HUES64 (cell line): Measurements from ENCODE around the gene PRKACB.

ENCODE experiments used
- H3K27ac ChIP-seq: 2 replicates; pipeline ENCODE4 v1.7.0; 2013; ENCODE audit warnings: low read depth, low read length, inconsistent platforms
- H3K27me3 ChIP-seq: 2 replicates; pipeline ENCODE4 v1.6.1; 2013; ENCODE audit warnings: mild to moderate bottlenecking, low read length; ENCODE audit not compliant: insufficient read depth
- H3K36me3 ChIP-seq: 2 replicates; pipeline ENCODE4 v1.6.1; 2013; ENCODE audit warnings: mild to moderate bottlenecking, low read length; ENCODE audit not compliant: insufficient read depth
- H3K4me1 ChIP-seq: 2 replicates; pipeline ENCODE4 v1.6.1; 2013; ENCODE audit warnings: mild to moderate bottlenecking, low read length, moderate library complexity; ENCODE audit not compliant: insufficient read depth
- H3K4me3 ChIP-seq: 2 replicates; pipeline ENCODE4 v1.5.1; 2013; ENCODE audit warnings: mild to moderate bottlenecking, low read length, moderate library complexity
- H3K9ac ChIP-seq: 2 replicates; pipeline ENCODE4 v1.6.1; 2013; ENCODE audit warnings: mild to moderate bottlenecking, low read depth, low read length
- H3K9me3 ChIP-seq: 2 replicates; pipeline ENCODE4 v1.6.1; 2013; ENCODE audit warnings: low read depth, low read length; ENCODE audit not compliant: insufficient read depth
- WGBS: fragments of 150-250, 120-280 bp; methylation state at CpG from one replicate; pipeline ENCODE4 v1.1.7; 2013; ENCODE audit warnings: missing lambda C conversion rate; 5-methylcytosine and 5-hydroxymethylcytosine counted together

PRKACB gene

GRCh38 chr1:84156210-84156621, 12.1 kb downstream of the PRKACB start:
- Histone ChIP-seq H3K4me3 (no peak overlapping the region), H3K9me3 (no peaks in the 10 kb centered on the region), H3K27me3 (no peaks in the 10 kb centered on the region), H3K9ac (no peak overlapping the region), H3K36me3 (no peaks in the 10 kb centered on the region), H3K27ac (no peak overlapping the region), H3K4me1 (peaks cover 2% of the 10 kb centered on the region; the same call in 1 of the 2 replicates)
- WGBS: 100% methylated on average over 2 of the region's 2 CpGs

DNA sequence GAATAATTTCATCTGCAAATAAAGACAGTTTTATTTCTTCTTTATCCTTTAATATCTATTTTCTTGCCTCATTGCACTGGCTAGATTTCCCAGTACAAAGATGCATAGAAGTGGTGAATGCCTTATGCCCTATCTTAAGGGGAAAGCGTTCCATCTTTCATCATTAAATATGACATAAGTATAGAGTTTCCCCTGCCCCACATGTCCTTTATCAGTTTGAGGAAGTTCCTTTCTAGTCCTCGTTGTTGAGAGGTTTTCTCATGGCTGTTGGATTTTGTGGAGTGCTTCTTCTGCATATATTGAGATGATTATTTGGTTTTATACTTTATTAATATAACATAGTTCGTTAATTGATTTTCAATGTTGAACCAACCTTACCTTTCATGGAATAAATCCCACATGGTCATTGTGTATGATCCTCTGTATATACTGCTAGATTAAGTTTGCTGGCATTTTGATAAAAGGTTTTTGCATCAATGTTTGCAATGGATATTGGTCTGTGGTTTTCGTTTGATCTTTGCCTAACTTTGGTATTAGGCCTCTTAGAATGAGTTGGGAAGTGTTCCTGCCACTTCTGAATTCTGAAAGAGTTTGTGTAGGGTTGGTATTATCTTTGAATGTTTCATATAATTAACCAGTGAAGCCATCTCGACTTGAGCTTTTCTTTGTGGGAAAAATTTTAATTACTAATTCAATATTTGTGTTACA, 15.6 kb downstream of the PRKACB start:
- Histone ChIP-seq H3K9ac (no peak overlapping the region), H3K4me3 (no peak overlapping the region), H3K9me3 (no peaks in the 10 kb centered on the region), H3K27ac (no peak overlapping the region), H3K4me1 (peaks cover 8% of the 10 kb centered on the region), H3K27me3 (no peaks in the 10 kb centered on the region), H3K36me3 (no peaks in the 10 kb centered on the region)
- WGBS: 91% methylated on average over 1 of the region's 5 CpGs

GRCh38 chr1:84162295-84162694, 18.2 kb downstream of the PRKACB start:
- 100% methylated on average over 1 of the region's 2 CpGs for WGBS

GRCh38 chr1:84163123-84163931, 19.3 kb downstream of the PRKACB start:
- Histone ChIP-seq H3K27me3 (no peaks in the 10 kb centered on the region), H3K4me1 (peaks cover 6% of the 10 kb centered on the region; the same call in 1 of the 2 replicates), H3K9me3 (no peaks in the 10 kb centered on the region), H3K27ac (no peak overlapping the region), H3K36me3 (no peaks in the 10 kb centered on the region), H3K9ac (no peak overlapping the region), H3K4me3 (no peak overlapping the region)
- 92% methylated on average over 7 of the region's 7 CpGs for WGBS

More at GRCh38 chr1:84162295-84162694, 18.2 kb downstream of the PRKACB start:
- Histone ChIP-seq H3K9me3 (no peaks in the 10 kb centered on the region), H3K27ac (no peak overlapping the region), H3K4me3 (no peak overlapping the region), H3K9ac (no peak overlapping the region), H3K4me1 (peaks cover 6% of the 10 kb centered on the region; the same call in 1 of the 2 replicates), H3K36me3 (no peaks in the 10 kb centered on the region), H3K27me3 (no peaks in the 10 kb centered on the region)

DNA sequence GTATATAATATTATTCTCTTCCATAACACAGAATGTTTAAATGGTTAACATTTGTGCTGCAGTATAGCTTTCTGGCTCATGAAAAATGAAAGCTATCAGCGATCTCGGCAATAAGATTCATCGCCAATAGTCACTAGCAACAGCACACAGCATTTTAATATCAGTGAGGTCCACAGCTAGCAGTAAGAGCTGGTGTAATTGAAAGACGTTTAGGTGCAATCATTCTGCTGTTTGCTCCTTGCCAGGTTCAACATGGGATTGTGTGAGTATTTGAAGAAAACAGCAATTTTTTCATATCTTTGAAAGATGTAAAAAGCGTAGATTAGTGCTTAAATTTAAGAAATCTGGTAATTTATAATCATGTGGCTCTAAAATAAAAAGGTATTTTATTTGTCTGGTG, 20.1 kb downstream of the PRKACB start:
- Histone ChIP-seq H3K4me3 (no peak overlapping the region), H3K4me1 (peaks cover 6% of the 10 kb centered on the region; the same call in 1 of the 2 replicates), H3K36me3 (no peaks in the 10 kb centered on the region), H3K9me3 (no peaks in the 10 kb centered on the region), H3K27me3 (no peaks in the 10 kb centered on the region), H3K27ac (no peak overlapping the region), H3K9ac (no peak overlapping the region)
- 93% methylated on average over 5 of the region's 5 CpGs for WGBS

GRCh38 chr1:84164567-84165021, 20.5 kb downstream of the PRKACB start:
- no peak overlapping the region for H3K9ac ChIP-seq

GRCh38 chr1:84165601-84166000, 21.5 kb downstream of the PRKACB start:
- Histone ChIP-seq H3K36me3 (no peaks in the 10 kb centered on the region), H3K4me3 (no peak overlapping the region), H3K27ac (no peak overlapping the region), H3K4me1 (peaks cover 6% of the 10 kb centered on the region; the same call in 1 of the 2 replicates), H3K9ac (no peak overlapping the region), H3K27me3 (no peaks in the 10 kb centered on the region), H3K9me3 (no peaks in the 10 kb centered on the region)
- no CpG with 5 or more reads among the region's 1 CpG for WGBS

More at GRCh38 chr1:84164567-84165021, 20.5 kb downstream of the PRKACB start:
- H3K27me3 ChIP-seq: no peaks in the 10 kb centered on the region
- no peak overlapping the region for H3K27ac ChIP-seq
- H3K4me1 ChIP-seq: peaks cover 6% of the 10 kb centered on the region; the same call in 1 of the 2 replicates
- H3K9me3 ChIP-seq: no peaks in the 10 kb centered on the region
- H3K4me3 ChIP-seq: no peak overlapping the region
- WGBS: 94% methylated on average over 6 of the region's 6 CpGs
- no peaks in the 10 kb centered on the region for H3K36me3 ChIP-seq

DNA sequence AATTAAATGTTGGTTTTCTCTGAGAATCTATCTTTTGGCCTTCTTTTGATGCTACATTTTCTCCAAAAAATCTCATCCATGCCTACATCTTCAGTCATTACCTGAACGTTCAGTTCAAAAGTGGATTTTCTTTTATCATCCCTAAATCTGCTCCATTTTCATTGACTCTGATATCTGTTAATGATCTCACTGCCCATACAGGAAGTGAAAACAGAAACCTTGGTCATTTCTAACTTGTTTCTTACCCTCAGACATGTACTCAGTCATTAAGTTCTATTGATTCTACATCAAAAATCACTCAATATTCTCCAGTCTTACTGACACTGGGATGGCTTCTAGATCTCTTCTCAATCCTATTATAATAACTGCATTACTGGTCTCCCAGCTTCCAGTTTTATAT, 22.7 kb downstream of the PRKACB start:
- no peak overlapping the region for H3K27ac ChIP-seq
- no peak overlapping the region for H3K9ac ChIP-seq
- H3K36me3 ChIP-seq: no peaks in the 10 kb centered on the region
- WGBS: 88% methylated on average over 1 of the region's 1 CpG
- H3K9me3 ChIP-seq: no peaks in the 10 kb centered on the region
- no peaks in the 10 kb centered on the region for H3K27me3 ChIP-seq
- H3K4me3 ChIP-seq: no peak overlapping the region
- peaks cover 6% of the 10 kb centered on the region; the same call in 1 of the 2 replicates for H3K4me1 ChIP-seq

DNA sequence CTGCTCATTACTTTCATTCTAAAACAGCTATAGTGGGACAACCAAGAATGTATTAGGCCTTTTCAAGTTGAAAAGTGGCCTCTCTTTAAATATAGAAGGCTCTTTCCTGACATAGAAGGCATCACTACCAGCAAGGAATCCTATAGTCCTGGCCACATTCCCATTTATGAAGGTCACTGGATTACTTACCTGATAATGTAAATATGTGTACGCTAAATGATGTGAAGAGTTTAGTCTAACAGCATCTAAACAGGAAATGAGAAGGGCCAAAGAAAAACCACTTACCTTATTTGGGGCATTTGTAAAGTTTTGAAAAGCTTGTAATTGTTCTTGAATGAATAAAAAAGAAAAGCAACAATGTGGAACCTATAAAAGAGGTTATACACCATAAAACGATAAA, 24.7 kb downstream of the PRKACB start:
- Histone ChIP-seq H3K4me1 (peaks cover 4% of the 10 kb centered on the region; the same call in 1 of the 2 replicates), H3K27ac (no peak overlapping the region), H3K27me3 (no peaks in the 10 kb centered on the region), H3K9ac (no peak overlapping the region), H3K4me3 (no peak overlapping the region), H3K36me3 (no peaks in the 10 kb centered on the region), H3K9me3 (no peaks in the 10 kb centered on the region)
- WGBS: 100% methylated on average over 2 of the region's 2 CpGs

DNA sequence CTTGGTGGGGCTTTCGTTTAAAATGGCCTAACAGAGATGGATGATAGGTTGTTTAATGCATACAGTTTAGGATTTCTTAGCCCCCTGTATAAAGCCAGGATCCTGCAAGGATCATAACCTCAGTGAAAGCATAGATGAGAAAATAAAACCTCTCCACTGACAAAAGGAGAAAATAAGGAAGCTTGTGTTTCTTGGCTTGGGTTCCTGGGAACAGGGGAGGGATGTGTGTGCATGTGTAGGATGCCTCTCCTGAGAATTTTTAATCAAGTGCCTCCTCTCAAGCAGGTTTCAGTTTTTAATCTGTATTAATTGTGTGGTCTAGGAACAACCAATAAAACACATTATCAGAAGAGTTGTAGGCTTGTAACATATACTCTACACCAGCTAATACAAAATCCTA, 26.1 kb downstream of the PRKACB start:
- no peak overlapping the region for H3K9ac ChIP-seq
- peaks cover 15% of the 10 kb centered on the region; the same call in 1 of the 2 replicates for H3K4me1 ChIP-seq

DNA sequence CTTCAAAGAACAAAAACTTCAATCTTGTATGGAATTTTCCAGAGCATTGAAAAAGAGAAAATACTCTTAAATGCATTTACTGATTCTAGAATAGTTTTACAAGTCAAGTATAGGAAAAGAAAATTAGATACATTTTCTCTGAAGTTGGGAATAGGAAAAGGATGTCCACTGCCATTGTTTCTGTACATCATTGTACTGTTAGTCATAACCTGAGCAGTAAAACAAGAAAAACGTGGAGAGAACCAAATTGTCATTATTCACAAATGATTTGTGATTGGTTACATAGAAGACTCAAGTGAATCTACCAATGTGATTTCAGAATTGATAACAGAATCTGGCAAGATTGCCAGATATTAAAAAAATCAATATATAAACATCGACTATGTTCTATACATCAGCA, 27.4 kb downstream of the PRKACB start:
- H3K9ac ChIP-seq: no peak overlapping the region
- no peak overlapping the region for H3K4me3 ChIP-seq
- WGBS: 77% methylated on average over 2 of the region's 2 CpGs
- H3K27ac ChIP-seq: no peak overlapping the region
- peaks cover 15% of the 10 kb centered on the region; the same call in 1 of the 2 replicates for H3K4me1 ChIP-seq
- H3K36me3 ChIP-seq: no peaks in the 10 kb centered on the region
- no peaks in the 10 kb centered on the region for H3K27me3 ChIP-seq
- no peaks in the 10 kb centered on the region for H3K9me3 ChIP-seq

More for the DNA sequence above, 26.1 kb downstream of the PRKACB start:
- WGBS: 82% methylated on average over 1 of the region's 1 CpG
- Histone ChIP-seq H3K4me3 (no peak overlapping the region), H3K36me3 (no peaks in the 10 kb centered on the region), H3K27me3 (no peaks in the 10 kb centered on the region), H3K27ac (no peak overlapping the region), H3K9me3 (no peaks in the 10 kb centered on the region)
